Right lobe of liver (tissue), 4 donors: ENCODE results near the gene DCLK3.

Source experiments
- CTCF ChIP-seq, 4 donors: fragments of 200-600 bp in 3 of 4; fragments of 450-650 bp in 1 of 4; IDR thresholded peaks; one replicate each; pipeline versions ENCODE4 v1.5.1 to v1.8.0; 2016 to 2022; ENCODE audit warnings: antibody characterized with exemption in 4 of 4, mild to moderate bottlenecking in 2 of 4
- POLR2A ChIP-seq: fragments of 450-650 bp; IDR thresholded peaks from one replicate; pipeline ENCODE4 v1.6.1; 2017; ENCODE audit warnings: antibody characterized with exemption, mild to moderate bottlenecking
- donor health status: DM: no; HTN: no; CAD: no.
- donor health status: DM: no; HTN: no; CAD: no.
- donor health status: DM: no; HTN: yes; CAD: no.

DNA sequence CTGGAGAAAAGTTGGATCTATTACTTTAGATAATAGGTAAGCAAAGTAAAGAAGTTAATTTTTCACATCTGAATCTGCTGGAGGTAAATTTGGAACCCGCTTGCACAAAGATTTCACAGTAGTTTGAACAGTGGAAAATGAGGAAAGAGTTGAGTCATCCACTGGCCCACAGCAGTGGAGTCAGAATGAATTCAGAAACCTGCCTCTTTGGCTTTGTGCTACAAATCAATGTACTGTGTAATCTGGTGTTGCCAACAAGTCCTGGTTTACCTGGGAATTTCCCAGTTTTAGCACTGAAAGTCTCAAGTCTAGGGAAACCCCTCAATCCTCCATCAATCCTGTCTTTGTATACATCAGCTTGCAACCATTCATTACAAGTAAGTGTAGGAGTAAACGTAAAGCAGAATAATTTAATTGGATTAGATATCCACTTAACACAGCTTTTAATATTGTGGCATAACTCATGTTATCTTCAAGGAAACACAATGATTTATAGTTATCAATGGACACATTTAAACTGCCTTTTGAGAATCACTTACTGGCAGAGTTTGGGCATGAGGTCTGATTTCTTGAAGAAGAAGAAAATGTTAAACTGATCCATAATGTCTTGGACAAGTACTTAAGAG lies 100.6 kb downstream of the DCLK3 start:
- TF ChIP-seq CTCF (IDR thresholded peaks at IDR 0.05) (no peak), POLR2A (no peak)
